Effector memory CD4-positive, alpha-beta T cell (primary cell): ENCODE results near the gene ANXA11.
"Not testable (repeated sequence)": the region's sequence is repeated elsewhere in the genome, so short reads cannot be mapped to it uniquely, and the experiment has no call there.

Source experiments
- DNase-seq, 3 donors: peaks; one replicate each; pipeline ENCODE4 v3.0.0-alpha.2; 2020
- H3K27ac ChIP-seq: 2 replicates; pipeline ENCODE4 v1.7.0; 2013; ENCODE audit warnings: mild to moderate bottlenecking, low read length, moderate library complexity; ENCODE audit not compliant: insufficient read depth, poor library complexity, severe bottlenecking
- H3K27me3 ChIP-seq: replicated peaks from 2 replicates; pipeline ENCODE4 v1.7.0; 2013; ENCODE audit warnings: mild to moderate bottlenecking, low read length; ENCODE audit not compliant: insufficient read depth, control insufficient read depth, poor library complexity, severe bottlenecking
- H3K36me3 ChIP-seq: 2 replicates; pipeline ENCODE4 v1.7.0; 2013; ENCODE audit warnings: mild to moderate bottlenecking, low read length, moderate library complexity; ENCODE audit not compliant: control insufficient read depth, insufficient read depth
- H3K4me1 ChIP-seq: 2 replicates; pipeline ENCODE4 v1.7.0; 2013; ENCODE audit warnings: low read length, mild to moderate bottlenecking; ENCODE audit not compliant: control insufficient read depth, insufficient read depth, poor library complexity, severe bottlenecking
- H3K4me3 ChIP-seq: 2 replicates; pipeline ENCODE4 v1.7.0; 2013; ENCODE audit warnings: low read length, low read depth, mild to moderate bottlenecking; ENCODE audit not compliant: insufficient read depth, poor library complexity, severe bottlenecking
- H3K9me3 ChIP-seq: 2 replicates; pipeline ENCODE4 v1.7.0; 2013; ENCODE audit warnings: mild to moderate bottlenecking, low read length, moderate library complexity; ENCODE audit not compliant: control insufficient read depth

Gene ANXA11

GRCh38 chr10:80136134-80136571, 69.2 kb downstream of the ANXA11 start:
- no peak overlapping the region for H3K27ac ChIP-seq
- H3K9me3 ChIP-seq, result no peaks in the 10 kb centered on the region
- peaks cover 4% of the 10 kb centered on the region for H3K4me1 ChIP-seq
- DNase-seq, result no peak
- no peaks in the 10 kb centered on the region for H3K36me3 ChIP-seq
- H3K4me3 ChIP-seq, result no peak overlapping the region
- H3K27me3 ChIP-seq, result peaks cover 20% of the 10 kb centered on the region

- not testable (repeated sequence) for H3K27ac ChIP-seq, H3K4me1 ChIP-seq, H3K4me3 ChIP-seq, DNase-seq, H3K9me3 ChIP-seq, H3K36me3 ChIP-seq
- H3K27me3 ChIP-seq, result peaks cover 20% of the 10 kb centered on the region
Measured at GRCh38 chr10:80133687-80134086, 71.7 kb downstream of the ANXA11 start.

- DNase-seq, result no peak
- Histone ChIP-seq H3K9me3 (no peaks in the 10 kb centered on the region), H3K27me3 (peaks cover 20% of the 10 kb centered on the region), H3K4me3 (no peak overlapping the region), H3K4me1 (peaks cover 4% of the 10 kb centered on the region), H3K27ac (no peak overlapping the region), H3K36me3 (no peaks in the 10 kb centered on the region)
Measured at GRCh38 chr10:80133206-80133605, 72.1 kb downstream of the ANXA11 start.

GRCh38 chr10:80132299-80133139, 72.8 kb downstream of the ANXA11 start, which contains the start of gene PLAC9:
PLAC9 (plus strand) TSS chr10:80132730; CDS start chr10:80132763, 33 bp downstream.
- H3K4me1 ChIP-seq, result peaks cover 4% of the 10 kb centered on the region
- H3K36me3 ChIP-seq, result no peaks in the 10 kb centered on the region
- no peaks in the 10 kb centered on the region for H3K9me3 ChIP-seq
- peaks cover 20% of the 10 kb centered on the region for H3K27me3 ChIP-seq
- no peak for DNase-seq
- H3K27ac ChIP-seq, result no peak within 1 kb of the TSS
- no peak within 1 kb of the TSS for H3K4me3 ChIP-seq

- Histone ChIP-seq H3K27ac (no peak overlapping the region), H3K4me1 (peaks cover 4% of the 10 kb centered on the region), H3K36me3 (no peaks in the 10 kb centered on the region), H3K4me3 (no peak overlapping the region), H3K27me3 (peaks cover 20% of the 10 kb centered on the region), H3K9me3 (no peaks in the 10 kb centered on the region)
- DNase-seq, result no peak
Measured at GRCh38 chr10:80131499-80131901, 73.8 kb downstream of the ANXA11 start.

GRCh38 chr10:80126876-80127275, 78.5 kb downstream of the ANXA11 start:
- no peak overlapping the region for H3K27ac ChIP-seq
- H3K4me3 ChIP-seq, result no peak overlapping the region
- no peaks in the 10 kb centered on the region for H3K4me1 ChIP-seq
- H3K27me3 ChIP-seq, result peaks cover 5% of the 10 kb centered on the region
- no peaks in the 10 kb centered on the region for H3K9me3 ChIP-seq
- no peaks in the 10 kb centered on the region for H3K36me3 ChIP-seq
- DNase-seq, result no peak

GRCh38 chr10:80122746-80123145, 82.6 kb downstream of the ANXA11 start:
- H3K27ac ChIP-seq, result no peak overlapping the region
- H3K4me3 ChIP-seq, result no peak overlapping the region
- no peak for DNase-seq

GRCh38 chr10:80122110-80122710, 83.1 kb downstream of the ANXA11 start:
- H3K9me3 ChIP-seq, result no peaks in the 10 kb centered on the region
- H3K27me3 ChIP-seq, result no peaks in the 10 kb centered on the region
- H3K4me3 ChIP-seq, result no peak overlapping the region
- no peaks in the 10 kb centered on the region for H3K36me3 ChIP-seq
- H3K4me1 ChIP-seq, result no peaks in the 10 kb centered on the region
- DNase-seq, result no peak
- no peak overlapping the region for H3K27ac ChIP-seq

More at GRCh38 chr10:80122746-80123145, 82.6 kb downstream of the ANXA11 start:
- H3K27me3 ChIP-seq, result no peaks in the 10 kb centered on the region
- no peaks in the 10 kb centered on the region for H3K9me3 ChIP-seq
- no peaks in the 10 kb centered on the region for H3K36me3 ChIP-seq
- no peaks in the 10 kb centered on the region for H3K4me1 ChIP-seq

GRCh38 chr10:80118669-80119068, 86.7 kb downstream of the ANXA11 start:
- Histone ChIP-seq H3K4me1 (no peaks in the 10 kb centered on the region), H3K4me3 (no peak overlapping the region), H3K27ac (no peak overlapping the region), H3K27me3 (no peaks in the 10 kb centered on the region), H3K9me3 (no peaks in the 10 kb centered on the region), H3K36me3 (no peaks in the 10 kb centered on the region)
- DNase-seq, result no peak

- Histone ChIP-seq H3K9me3 (no peaks in the 10 kb centered on the region), H3K4me3 (no peak overlapping the region), H3K27me3 (no peaks in the 10 kb centered on the region), H3K4me1 (no peaks in the 10 kb centered on the region), H3K36me3 (no peaks in the 10 kb centered on the region), H3K27ac (no peak overlapping the region)
- no peak for DNase-seq
Measured at GRCh38 chr10:80110986-80111385, 94.4 kb downstream of the ANXA11 start.
